H9 (cell line): ENCODE measurements around the gene ODAD3. TPM values are rescaled to one million over a fixed set of nuclear protein-coding genes. Genes with fewer than 3 reads are reported as not detected.

ENCODE experiments used
- DNase-seq: peaks from one replicate; pipeline ENCODE4 v3.0.0-alpha.2; 2017
- H2AFZ ChIP-seq: one replicate; pipeline ENCODE4 v1.6.1; 2013; ENCODE audit warnings: mild to moderate bottlenecking, low read length, control low read depth, moderate library complexity
- H2AK5ac ChIP-seq: 2 replicates; pipeline ENCODE4 v1.6.1; 2013; ENCODE audit warnings: low read length, control low read depth, mixed read lengths; ENCODE audit not compliant: insufficient read length
- H2BK120ac ChIP-seq: one replicate; pipeline ENCODE4 v1.6.1; 2013; ENCODE audit warnings: low read depth, mild to moderate bottlenecking, low read length, control low read depth, inconsistent platforms; ENCODE audit not compliant: poor library complexity, severe bottlenecking
- H2BK12ac ChIP-seq: 2 replicates; pipeline ENCODE4 v1.6.1; 2013; ENCODE audit warnings: low read length, control low read depth, mixed read lengths, low read depth; ENCODE audit not compliant: insufficient read length
- H2BK15ac ChIP-seq: 2 replicates; pipeline ENCODE4 v1.6.1; 2013; ENCODE audit warnings: low read depth, low read length, control low read depth
- H2BK20ac ChIP-seq: one replicate; pipeline ENCODE4 v1.6.1; 2013; ENCODE audit warnings: low read depth, mild to moderate bottlenecking, low read length, control low read depth, inconsistent platforms; ENCODE audit not compliant: poor library complexity, severe bottlenecking
- H2BK5ac ChIP-seq: 2 replicates; pipeline ENCODE4 v1.6.1; 2013; ENCODE audit warnings: low read length, control low read depth, mixed read lengths; ENCODE audit not compliant: insufficient read length
- H3K14ac ChIP-seq: 2 replicates; pipeline ENCODE4 v1.6.1; 2013; ENCODE audit warnings: low read length, control low read depth; ENCODE audit not compliant: insufficient read depth
- H3K18ac ChIP-seq: 2 replicates; pipeline ENCODE4 v1.6.1; 2013; ENCODE audit warnings: low read depth, mild to moderate bottlenecking, mixed read lengths, low read length, control low read depth; ENCODE audit not compliant: insufficient read length
- H3K23ac ChIP-seq: 2 replicates; pipeline ENCODE4 v1.6.1; 2013; ENCODE audit warnings: low read length, control low read depth, mixed read lengths, low read depth; ENCODE audit not compliant: insufficient read length
- H3K23me2 ChIP-seq: 2 replicates; pipeline ENCODE4 v1.6.1; 2013; ENCODE audit warnings: low read depth, mild to moderate bottlenecking, mixed read lengths, low read length, control low read depth; ENCODE audit not compliant: insufficient read length, poor library complexity, severe bottlenecking
- H3K27ac ChIP-seq: 2 replicates; pipeline ENCODE4 v1.5.1; 2013; ENCODE audit warnings: low read length, control low read depth, mixed read lengths, low read depth; ENCODE audit not compliant: insufficient read length
- H3K27me3 ChIP-seq: 2 replicates; pipeline ENCODE4 v1.6.1; 2013; ENCODE audit warnings: low read length, control low read depth, inconsistent platforms; ENCODE audit not compliant: insufficient read depth
- H3K4ac ChIP-seq: 2 replicates; pipeline ENCODE4 v1.6.1; 2013; ENCODE audit warnings: low read depth, mild to moderate bottlenecking, control low read depth, inconsistent platforms, low read length, moderate library complexity
- H3K4me1 ChIP-seq: 2 replicates; pipeline ENCODE4 v1.6.1; 2013; ENCODE audit warnings: low read length, control low read depth, inconsistent platforms; ENCODE audit not compliant: insufficient read depth
- H3K4me2 ChIP-seq: 2 replicates; pipeline ENCODE4 v1.6.1; 2013; ENCODE audit warnings: low read length, control low read depth, mixed read lengths; ENCODE audit not compliant: insufficient read length, insufficient read depth
- H3K56ac ChIP-seq: 2 replicates; pipeline ENCODE4 v1.6.1; 2013; ENCODE audit warnings: low read depth, mild to moderate bottlenecking, mixed read lengths, low read length, control low read depth; ENCODE audit not compliant: insufficient read length
- H3K79me1 ChIP-seq: 2 replicates; pipeline ENCODE4 v1.6.1; 2013; ENCODE audit warnings: low read depth, mild to moderate bottlenecking, moderate library complexity, low read length, control low read depth, inconsistent platforms; ENCODE audit not compliant: insufficient read depth, poor library complexity, severe bottlenecking
- H3K79me2 ChIP-seq: 2 replicates; pipeline ENCODE4 v1.6.1; 2013; ENCODE audit warnings: low read length, control low read depth, inconsistent platforms; ENCODE audit not compliant: insufficient read depth
- H3K9ac ChIP-seq: 2 replicates; pipeline ENCODE4 v1.6.1; 2013; ENCODE audit warnings: low read length, control low read depth, mixed read lengths; ENCODE audit not compliant: insufficient read length; ENCODE audit errors: extremely low read depth
- H3K9me3 ChIP-seq: one replicate; pipeline ENCODE4 v1.6.1; 2013; ENCODE audit warnings: low read depth, low read length, inconsistent platforms; ENCODE audit not compliant: control insufficient read depth
- H3T11ph ChIP-seq: one replicate; pipeline ENCODE4 v1.6.1; 2013; ENCODE audit warnings: mild to moderate bottlenecking, low read length, control low read depth, inconsistent platforms
- H4K20me1 ChIP-seq: one replicate; pipeline ENCODE4 v1.6.1; 2013; ENCODE audit not compliant: control insufficient read depth, insufficient read length, insufficient read depth
- H4K5ac ChIP-seq: 2 replicates; pipeline ENCODE4 v1.6.1; 2013; ENCODE audit warnings: low read depth, mild to moderate bottlenecking, mixed read lengths, low read length, control low read depth; ENCODE audit not compliant: insufficient read length
- H4K8ac ChIP-seq: replicated peaks from 2 replicates; pipeline ENCODE4 v1.6.1; 2013; ENCODE audit warnings: low read length, control low read depth, mixed read lengths, low read depth; ENCODE audit not compliant: insufficient read length
- H4K91ac ChIP-seq: 2 replicates; pipeline ENCODE4 v1.6.1; 2013; ENCODE audit warnings: low read depth, mild to moderate bottlenecking, moderate library complexity, mixed read lengths, low read length, control low read depth; ENCODE audit not compliant: insufficient read length
- H3K27ac Mint-ChIP-seq, 3 experiments: 2 replicates in 2 of 3; 3 replicates in 1 of 3; pipeline ENCODE4 v1.8.0; 2020 to 2021; ENCODE audit warnings: mixed read lengths in 3 of 3, mild to moderate bottlenecking in 1 of 3, moderate library complexity in 1 of 3
- H3K27me3 Mint-ChIP-seq: 2 replicates; pipeline ENCODE4 v1.8.0; 2021; ENCODE audit warnings: low read depth, mild to moderate bottlenecking, moderate library complexity, mixed read lengths
- H3K36me3 Mint-ChIP-seq, 3 experiments: 2 replicates in 2 of 3; 3 replicates in 1 of 3; pipeline ENCODE4 v1.8.0; 2020 to 2021; ENCODE audit warnings: low read depth in 3 of 3, mixed read lengths in 3 of 3; ENCODE audit not compliant: insufficient read depth in 1 of 3
- H3K4me1 Mint-ChIP-seq, 2 experiments: 2 replicates each; pipeline ENCODE4 v1.8.0; 2020; ENCODE audit warnings: mixed read lengths in 2 of 2
- H3K4me3 Mint-ChIP-seq, 2 experiments: 2 replicates in 1 of 2; 3 replicates in 1 of 2; pipeline ENCODE4 v1.8.0; 2020 to 2021; ENCODE audit warnings: mild to moderate bottlenecking in 2 of 2, mixed read lengths in 2 of 2, moderate library complexity in 1 of 2
- H3K9me3 Mint-ChIP-seq, 2 experiments: 2 replicates in 1 of 2; 3 replicates in 1 of 2; pipeline ENCODE4 v1.8.0; 2020; ENCODE audit warnings: mild to moderate bottlenecking in 2 of 2, mixed read lengths in 2 of 2, moderate library complexity in 1 of 2
- CTCF ChIP-seq: fragments of 200-600 bp; sonication (generic); conservative IDR thresholded peaks from 3 replicates; pipeline ENCODE4 v1.8.0; 2021; ENCODE audit warnings: antibody characterized with exemption, mild to moderate bottlenecking
- WGBS: extraction: QIAGEN DNeasy Blood & Tissue Kit; methylation state at CpG from one replicate; pipeline ENCODE4 v1.1.7; 2013; ENCODE audit warnings: missing lambda C conversion rate, low lambda C conversion rate, mixed read lengths; ENCODE audit not compliant: insufficient read length; ENCODE audit errors: extremely low coverage; 5-methylcytosine and 5-hydroxymethylcytosine counted together
- total RNA-seq: library from RNA; stranded (reverse); gene quantifications from 2 replicates; pipeline ENCODE4 v1.2.1, GENCODE V29; 2021

Gene ODAD3
- total RNA-seq, 1 experiment from 2014 or later: 2.5 TPM

DNA sequence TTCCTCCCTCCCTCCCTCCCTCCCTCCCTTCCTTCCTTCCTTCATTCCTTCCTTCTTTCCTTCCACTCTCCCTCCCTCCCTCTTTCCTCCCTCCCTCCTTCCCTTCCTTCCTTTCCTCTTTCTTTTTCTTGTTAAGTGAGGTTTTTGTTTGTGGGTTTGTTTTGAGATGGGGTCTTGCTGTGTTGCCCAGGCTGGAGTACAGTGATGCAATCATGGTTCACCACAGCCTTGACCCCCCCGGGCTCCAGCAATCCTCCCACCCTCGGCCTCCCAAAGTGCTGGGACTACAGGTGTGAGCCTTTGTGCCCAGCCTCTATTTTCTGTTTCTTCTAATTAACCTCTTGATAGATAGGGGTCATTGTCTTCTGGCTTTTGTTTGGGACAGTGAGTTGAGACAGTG is 26.5 kb upstream of the ODAD3 start:
- Mint-ChIP-seq H3K27me3 (peaks cover 4% of the 10 kb centered on the region; the same call in 1 of the 2 replicates), H3K36me3 (no peaks in the 10 kb centered on the region), H3K4me3 (no peak overlapping the region), H3K4me1 (peaks cover 11 to 19% of the 10 kb centered on the region in 2 experiments), H3K27ac (no peak overlapping the region), H3K9me3 (no peaks in the 10 kb centered on the region; a peak in 1 of 5 replicates)
- Histone ChIP-seq H3K79me2 (no peaks in the 10 kb centered on the region), H3K4me2 (no peak overlapping the region), H3K4me1 (peaks cover 9% of the 10 kb centered on the region; the same call in 1 of the 2 replicates), H3K4ac (no peak overlapping the region), H3K27ac (no peak overlapping the region), H3K79me1 (no peaks in the 10 kb centered on the region), H2AK5ac (no peak overlapping the region), H3K14ac (no peak overlapping the region), H4K8ac (no peak overlapping the region), H3K9me3 (no peaks in the 10 kb centered on the region), H4K20me1 (no peaks in the 10 kb centered on the region), H3K23me2 (no peaks in the 10 kb centered on the region), H2BK120ac (no peak overlapping the region), H3K56ac (no peak overlapping the region), H3K27me3 (no peaks in the 10 kb centered on the region), H2AFZ (no peak overlapping the region), H3K18ac (no peak overlapping the region), H4K5ac (no peak overlapping the region), H2BK20ac (no peak overlapping the region), H4K91ac (no peak overlapping the region), H2BK12ac (no peak overlapping the region), H3K23ac (no peak overlapping the region), H2BK5ac (no peak overlapping the region), H3K9ac (no peak overlapping the region), H2BK15ac (no peak overlapping the region), H3T11ph (no peak overlapping the region)
- TF ChIP-seq CTCF: no peak
- DNase-seq: no peak
- WGBS: no CpG with 5 or more reads among the region's 2 CpGs
